Measurements from ENCODE around the gene EFR3B. TPM values are rescaled to one million over a fixed set of nuclear protein-coding genes. Genes with fewer than 3 reads are reported as not detected.

Gene EFR3B
- total and polyA plus RNA-seq, 9 donors = 0.36 to 4.5 (median 1.4) TPM

DNA sequence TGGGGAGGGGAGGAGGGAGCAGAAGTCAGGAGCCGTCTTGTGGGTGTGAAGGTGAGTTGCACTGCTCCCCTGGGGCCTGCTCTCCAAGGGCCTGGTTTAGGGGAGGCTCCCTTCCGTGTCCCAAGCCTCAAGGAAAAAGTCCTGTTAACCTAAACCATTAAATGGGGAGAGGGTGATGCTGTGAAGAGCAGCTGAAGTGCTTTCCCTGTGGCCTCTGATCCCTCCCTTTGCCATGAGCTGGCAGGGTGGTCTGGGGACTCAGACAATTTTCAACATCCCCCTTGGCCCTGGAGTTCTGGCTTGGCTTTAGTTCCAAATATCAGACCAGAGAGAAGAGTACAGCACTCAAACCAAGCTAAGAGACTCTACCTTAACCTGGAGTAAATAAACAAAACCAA, 127.2 kb downstream of the EFR3B start:
- Histone ChIP-seq H3K27me3 (peaks cover 2% of the 10 kb centered on the region), H3K4me3 (no peak overlapping the region), H3K9me3 (no peaks in the 10 kb centered on the region), H3K27ac (no peak overlapping the region), H3K36me3 (no peaks in the 10 kb centered on the region), H3K4me1 (ENCODE audit: insufficient read depth) (peaks cover 2% of the 10 kb centered on the region)
- TF ChIP-seq, protein P1, sequence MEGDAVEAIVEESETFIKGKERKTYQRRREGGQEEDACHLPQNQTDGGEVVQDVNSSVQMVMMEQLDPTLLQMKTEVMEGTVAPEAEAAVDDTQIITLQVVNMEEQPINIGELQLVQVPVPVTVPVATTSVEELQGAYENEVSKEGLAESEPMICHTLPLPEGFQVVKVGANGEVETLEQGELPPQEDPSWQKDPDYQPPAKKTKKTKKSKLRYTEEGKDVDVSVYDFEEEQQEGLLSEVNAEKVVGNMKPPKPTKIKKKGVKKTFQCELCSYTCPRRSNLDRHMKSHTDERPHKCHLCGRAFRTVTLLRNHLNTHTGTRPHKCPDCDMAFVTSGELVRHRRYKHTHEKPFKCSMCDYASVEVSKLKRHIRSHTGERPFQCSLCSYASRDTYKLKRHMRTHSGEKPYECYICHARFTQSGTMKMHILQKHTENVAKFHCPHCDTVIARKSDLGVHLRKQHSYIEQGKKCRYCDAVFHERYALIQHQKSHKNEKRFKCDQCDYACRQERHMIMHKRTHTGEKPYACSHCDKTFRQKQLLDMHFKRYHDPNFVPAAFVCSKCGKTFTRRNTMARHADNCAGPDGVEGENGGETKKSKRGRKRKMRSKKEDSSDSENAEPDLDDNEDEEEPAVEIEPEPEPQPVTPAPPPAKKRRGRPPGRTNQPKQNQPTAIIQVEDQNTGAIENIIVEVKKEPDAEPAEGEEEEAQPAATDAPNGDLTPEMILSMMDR (IDR thresholded peaks at IDR 0.05) = no peak
- no peak for TF ChIP-seq POLR2A (IDR thresholded peaks at IDR 0.05)
- TF ChIP-seq EP300 (IDR thresholded peaks at IDR 0.05) = no peak
- WGBS, 3 donors = 53 to 75% (median 58%) methylated on average over 2 of the region's 2 CpGs
- DNase-seq = no peak
- intact Hi-C loops (cut with DNase I) = no loop called here

GRCh38 chr2:25170888-25171287, 129.0 kb downstream of the EFR3B start:
- peaks cover 2% of the 10 kb centered on the region for H3K27me3 ChIP-seq

DNA sequence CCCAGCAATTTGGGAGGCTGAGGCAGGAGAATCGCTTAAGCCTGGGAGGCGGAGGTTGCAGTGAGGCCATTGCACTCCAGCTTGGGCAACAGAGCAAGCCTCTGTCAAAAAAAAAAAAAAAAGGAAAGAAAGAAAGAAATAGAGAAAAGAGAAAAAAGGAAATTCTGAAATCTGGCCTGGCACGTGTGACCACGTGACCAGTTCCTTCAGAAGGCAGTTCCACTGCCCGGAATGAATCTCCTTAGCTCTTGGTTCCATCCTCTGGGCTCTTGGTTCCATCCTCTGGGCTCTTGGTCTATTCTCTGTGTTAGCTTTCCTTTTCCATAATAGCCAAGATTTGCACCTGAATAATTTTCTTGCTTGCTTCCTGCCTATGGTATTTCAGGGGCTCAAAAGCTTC, 131.8 kb downstream of the EFR3B start:
- no peak overlapping the region for H3K4me3 ChIP-seq
- H3K9me3 ChIP-seq = no peaks in the 10 kb centered on the region
- no peaks in the 10 kb centered on the region for H3K4me1 ChIP-seq (ENCODE audit: insufficient read depth)
- peaks cover 2% of the 10 kb centered on the region for H3K27me3 ChIP-seq
- no peak overlapping the region for H3K27ac ChIP-seq
- H3K36me3 ChIP-seq = no peaks in the 10 kb centered on the region
- DNase-seq = no peak
- whole genome bisulfite sequencing, 3 donors = 81 to 88% (median 84%) methylated on average over 5 of the region's 5 CpGs
- intact Hi-C loops (cut with DNase I) = no loop called here
- TF ChIP-seq, protein P1 (IDR thresholded peaks at IDR 0.05) = no peak
- no peak for TF ChIP-seq EP300 (IDR thresholded peaks at IDR 0.05)

More at GRCh38 chr2:25170888-25171287, 129.0 kb downstream of the EFR3B start:
- Histone ChIP-seq H3K27ac (no peak overlapping the region), H3K4me1 (ENCODE audit: insufficient read depth) (peaks cover 2% of the 10 kb centered on the region), H3K4me3 (no peak overlapping the region), H3K36me3 (no peaks in the 10 kb centered on the region), H3K9me3 (no peaks in the 10 kb centered on the region)
- DNase-seq = no peak
- TF ChIP-seq EP300 (IDR thresholded peaks at IDR 0.05) = no peak
- TF ChIP-seq POLR2A (IDR thresholded peaks at IDR 0.05) = no peak
- TF ChIP-seq, protein P1 (IDR thresholded peaks at IDR 0.05) = no peak
- intact Hi-C loops (cut with DNase I) = no loop called here
- WGBS, 3 donors = 93 to 94% (median 93%) methylated on average over 7 of the region's 7 CpGs

DNA sequence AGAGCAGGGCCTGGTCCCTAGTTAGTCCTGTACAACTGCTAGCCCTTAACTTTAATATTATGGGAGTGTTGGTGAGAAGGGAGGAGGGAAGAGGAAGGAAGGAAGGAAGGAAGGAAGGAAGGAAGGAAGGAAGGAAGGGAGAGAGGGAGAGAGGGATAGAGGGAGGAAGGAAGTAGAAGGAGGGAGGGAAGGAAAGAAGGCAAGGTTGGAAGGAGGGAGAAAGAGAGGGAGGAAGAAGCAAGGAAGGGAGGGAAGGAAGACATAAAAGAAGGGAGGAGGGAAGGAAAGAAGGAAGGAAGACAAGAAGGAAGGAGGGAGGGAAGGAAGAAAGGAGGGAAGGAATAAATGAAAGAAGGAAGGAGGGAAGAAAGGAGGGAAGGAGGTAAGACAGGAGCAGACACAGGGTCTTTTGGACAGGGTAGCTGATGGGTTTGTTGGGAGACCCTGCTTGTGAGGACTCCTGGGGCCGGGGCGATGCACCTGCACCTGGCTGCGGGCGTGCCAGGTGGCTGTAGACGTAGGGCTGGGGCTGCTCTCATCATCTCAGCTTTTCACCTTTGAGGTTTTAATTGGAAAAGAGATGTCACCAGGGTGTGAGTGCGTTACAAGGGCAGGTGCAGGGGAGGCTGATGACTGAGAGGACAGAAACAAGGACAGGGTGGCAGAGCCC, 132.5 kb downstream of the EFR3B start:
- H3K4me1 ChIP-seq (ENCODE audit: insufficient read depth) = no peaks in the 10 kb centered on the region
- intact Hi-C loops (cut with DNase I) = no loop called here
- H3K9me3 ChIP-seq = no peaks in the 10 kb centered on the region
- WGBS, 3 donors = 88 to 97% (median 90%) methylated on average over 6 of the region's 6 CpGs
- no peak for DNase-seq
- no peak for TF ChIP-seq POLR2A (IDR thresholded peaks at IDR 0.05)
- TF ChIP-seq, protein P1 (IDR thresholded peaks at IDR 0.05) = no peak
- no peak for TF ChIP-seq EP300 (IDR thresholded peaks at IDR 0.05)
- H3K4me3 ChIP-seq = no peak overlapping the region
- peaks cover 2% of the 10 kb centered on the region for H3K27me3 ChIP-seq
- H3K27ac ChIP-seq = no peak overlapping the region
- no peaks in the 10 kb centered on the region for H3K36me3 ChIP-seq

Data from ovary (tissue), 9 donors.